HG02798 (cell line): ENCODE results near the gene GNG4.
"Not testable (repeated sequence)": the region's sequence is repeated elsewhere in the genome, so short reads cannot be mapped to it uniquely, and the experiment has no call there.

Experiments
- ATAC-seq: cut with Tn5 transposase; IDR thresholded peaks from one replicate; pipeline ENCODE4 v1.9.1; 2021; ENCODE audit warnings: mild to moderate bottlenecking; ENCODE audit not compliant: unreplicated experiment, poor library complexity

Gene GNG4

DNA sequence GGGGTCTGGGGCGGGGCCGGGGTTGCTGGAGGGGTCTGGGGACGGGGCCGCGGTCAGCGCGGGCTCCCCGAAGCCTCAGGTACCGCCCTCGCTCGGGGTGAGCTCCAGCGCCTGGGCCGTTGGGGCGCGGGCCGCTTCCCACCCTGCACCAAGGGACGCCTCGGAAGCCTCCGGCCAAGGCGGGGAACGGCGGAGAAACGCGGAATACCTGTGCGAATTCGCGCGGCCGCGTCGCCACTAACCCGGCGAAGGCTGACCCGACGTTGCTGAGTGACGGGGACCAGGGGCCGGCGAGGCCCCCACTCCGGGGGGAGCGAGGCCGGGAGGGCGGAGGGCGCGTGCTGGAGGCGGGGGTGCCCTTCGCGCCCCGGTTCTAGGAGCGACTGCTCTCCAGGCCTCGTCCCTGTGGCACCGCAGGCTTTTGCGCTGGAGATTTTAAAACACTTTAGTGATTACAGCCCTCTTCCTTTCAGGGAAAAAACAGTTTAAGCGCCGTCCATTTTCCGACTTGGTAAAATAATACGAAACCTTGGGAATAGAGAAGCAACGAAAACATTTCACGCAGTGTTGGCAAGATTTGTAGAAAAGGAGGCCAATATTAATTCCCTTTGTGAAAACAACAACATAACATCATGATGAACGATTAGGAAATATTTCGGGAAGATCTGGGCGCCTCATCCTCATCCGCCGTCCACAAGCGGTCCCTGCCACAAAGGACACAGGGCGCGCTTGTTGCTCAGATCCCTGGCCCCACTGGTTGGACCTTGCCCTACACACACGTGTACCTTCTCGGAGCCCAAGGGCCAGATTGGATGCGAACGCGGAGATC, 971 bp upstream of the GNG4 start:
- no peak for ATAC-seq

DNA sequence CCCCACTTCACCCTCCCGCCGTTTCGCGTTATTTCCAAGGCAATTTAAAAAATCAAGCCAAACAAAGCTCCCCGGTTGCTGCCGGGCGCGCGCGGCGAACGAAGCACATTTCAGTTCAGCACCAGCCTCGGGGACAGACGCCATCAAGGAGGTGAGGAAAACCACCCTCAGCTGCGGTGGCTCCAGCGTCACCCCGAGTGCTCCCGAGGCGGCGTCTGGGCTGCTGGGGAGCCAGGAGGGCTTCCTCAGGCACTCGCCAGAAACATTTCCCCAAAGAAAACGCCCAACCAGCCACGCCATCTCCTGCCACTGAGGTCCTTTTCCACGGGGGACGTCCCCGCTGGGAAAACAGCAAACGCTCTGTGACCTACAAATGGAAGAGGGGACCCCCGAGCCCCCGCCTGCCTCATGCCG, 623 bp downstream of the GNG4 start:
- ATAC-seq: peak; percentile 63

DNA sequence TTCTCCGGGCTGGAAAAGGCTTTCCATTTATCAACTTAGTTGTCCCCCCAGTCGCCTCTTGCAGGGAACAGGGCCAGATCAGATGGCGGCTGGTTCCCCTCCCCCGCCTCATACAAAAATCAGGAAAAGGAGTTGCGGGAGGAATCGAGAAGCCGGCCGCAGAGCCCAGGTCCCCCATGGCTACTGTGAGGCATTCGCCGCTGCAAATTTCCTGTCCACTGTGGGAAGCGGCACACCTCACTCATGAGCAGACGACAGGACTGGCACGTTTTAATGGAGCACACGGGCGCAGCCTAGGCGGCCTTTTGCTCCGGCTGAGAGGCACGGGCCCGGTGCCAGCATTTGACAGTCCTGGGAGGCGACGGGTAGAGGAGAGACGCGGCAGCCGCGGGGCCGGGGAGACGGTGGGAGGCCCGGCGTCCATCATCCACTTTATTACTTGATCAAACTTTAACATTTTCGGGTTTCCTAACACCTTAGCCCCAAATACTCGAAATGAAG, 1.1 kb downstream of the GNG4 start:
- ATAC-seq: no peak

DNA sequence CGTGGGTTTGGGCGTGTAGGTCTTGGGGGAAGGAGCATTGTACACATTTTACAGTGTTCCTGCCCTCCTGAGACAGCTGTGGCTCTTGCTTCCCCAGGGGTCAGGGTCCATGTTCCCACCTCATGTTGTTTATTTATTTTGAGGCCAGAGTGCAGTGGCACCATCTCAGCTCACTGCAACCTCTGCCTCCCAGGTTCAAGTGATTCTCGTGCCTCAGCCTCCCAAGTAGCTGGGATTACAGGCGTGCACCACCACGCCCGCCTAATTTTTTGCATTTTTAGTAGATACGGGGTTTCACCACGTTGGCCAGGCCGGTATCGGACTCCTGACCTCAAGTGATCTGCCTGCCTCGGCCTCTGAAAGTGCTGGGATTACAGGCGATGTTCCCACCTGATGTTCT, 2.0 kb downstream of the GNG4 start:
- not testable (repeated sequence) for ATAC-seq

DNA sequence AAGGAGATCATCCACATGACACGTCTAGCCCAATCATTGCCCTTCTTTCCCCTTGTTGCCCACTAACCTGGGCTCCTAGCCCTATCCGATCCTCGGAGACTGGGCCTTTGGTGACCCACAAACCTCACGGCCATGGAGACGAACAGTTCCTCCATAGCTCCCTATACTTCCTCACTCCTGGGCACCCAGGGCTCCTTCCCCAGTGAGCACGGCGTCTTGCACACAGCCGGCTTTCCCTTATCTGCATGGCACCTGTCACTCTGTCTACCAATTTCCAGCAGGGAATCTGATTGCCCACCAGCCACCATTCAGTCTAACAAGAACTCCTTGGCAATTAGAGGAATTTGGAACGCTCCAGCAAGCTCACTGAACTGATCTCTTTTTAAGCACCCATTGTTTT, 3.1 kb downstream of the GNG4 start:
- ATAC-seq: no peak

DNA sequence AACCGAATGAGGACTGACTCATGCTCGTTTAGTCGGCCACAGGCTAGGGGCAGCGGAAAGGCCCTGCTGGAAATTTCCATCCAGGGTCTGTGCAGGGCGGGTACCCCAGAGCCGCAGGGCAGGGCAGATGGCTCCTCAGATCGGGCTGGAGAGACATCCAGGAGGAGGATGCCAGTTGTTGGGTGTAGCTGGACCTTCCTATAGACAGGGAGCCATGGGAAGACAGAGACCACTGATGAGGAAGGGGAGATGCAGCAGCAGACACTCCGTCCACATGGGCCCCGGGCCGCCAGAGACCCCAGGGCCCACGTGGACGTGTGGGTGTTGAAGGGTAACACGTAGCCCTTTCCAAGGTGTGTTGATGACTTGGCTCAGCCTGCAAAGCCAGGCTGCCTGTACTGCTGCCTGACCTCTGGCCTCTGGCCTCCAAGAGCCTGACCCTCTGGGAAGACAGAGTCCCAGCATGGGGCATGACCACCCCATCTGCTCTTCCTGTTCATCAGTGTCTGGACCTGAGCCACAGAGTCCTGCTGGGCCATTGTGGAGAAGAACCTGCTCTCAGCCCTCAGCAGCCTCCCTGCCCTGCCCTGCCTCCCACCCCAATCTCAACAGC, 4.8 kb downstream of the GNG4 start:
- ATAC-seq: no peak

DNA sequence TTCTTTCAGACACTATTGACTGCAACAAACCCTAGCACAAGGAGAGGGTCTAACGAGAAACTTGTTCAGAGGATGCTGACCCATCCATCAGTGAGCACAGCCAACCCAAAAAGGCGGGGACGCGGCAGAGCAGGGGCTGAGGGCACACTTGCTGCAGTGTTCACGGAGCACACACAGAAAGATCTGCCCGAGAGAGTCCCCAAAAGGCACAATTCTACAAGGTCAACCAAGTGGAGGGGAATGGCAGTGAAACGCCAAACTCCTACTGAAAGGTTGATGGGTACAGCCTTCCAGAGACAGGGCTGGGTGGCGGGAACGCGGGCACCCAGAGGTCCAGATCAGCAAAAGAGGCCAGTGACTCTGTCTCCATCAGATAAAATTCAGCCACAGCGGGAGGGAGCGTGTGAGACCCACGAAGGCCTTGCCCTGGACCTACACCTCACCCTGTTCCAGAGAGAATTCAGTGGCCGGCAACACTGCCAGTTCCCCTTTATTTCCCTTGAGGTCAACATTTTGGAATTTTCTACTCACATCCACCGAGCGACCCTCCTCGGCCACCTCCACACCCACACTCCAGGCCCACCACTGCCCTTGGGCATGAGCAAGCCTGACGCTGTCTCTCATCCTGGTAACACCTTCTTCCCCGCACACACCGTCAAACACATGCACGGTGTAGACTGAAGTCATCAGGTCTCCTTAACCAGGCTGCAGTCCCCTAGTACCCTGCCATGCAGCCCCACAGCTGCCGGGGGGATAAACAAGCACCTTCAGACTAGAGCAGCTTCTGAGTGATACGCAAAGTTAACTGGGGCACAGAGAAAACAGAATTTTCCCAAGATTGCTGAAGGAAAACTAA, 5.5 kb downstream of the GNG4 start:
- ATAC-seq: no peak

DNA sequence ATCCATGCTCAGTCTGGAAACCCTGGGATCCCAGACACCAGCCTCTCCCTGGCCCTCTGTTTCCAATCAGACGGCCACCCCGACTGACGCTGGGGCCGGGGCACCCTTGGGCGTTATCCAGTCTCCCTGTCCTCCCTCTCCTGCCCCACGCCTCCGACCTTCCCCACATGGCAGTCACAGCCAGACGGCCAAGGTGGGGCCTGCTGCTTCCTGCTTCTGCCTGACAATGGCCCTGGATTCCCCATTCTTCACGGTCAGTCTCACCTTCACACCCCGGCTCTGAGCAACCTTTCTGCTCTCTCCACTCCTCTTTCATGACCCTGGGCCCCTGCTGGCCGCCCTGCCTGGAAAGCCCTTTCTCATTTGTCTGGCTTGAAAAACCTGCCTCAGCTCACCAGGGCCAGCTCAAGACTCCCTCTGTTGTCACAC, 6.6 kb downstream of the GNG4 start:
- ATAC-seq: no peak

DNA sequence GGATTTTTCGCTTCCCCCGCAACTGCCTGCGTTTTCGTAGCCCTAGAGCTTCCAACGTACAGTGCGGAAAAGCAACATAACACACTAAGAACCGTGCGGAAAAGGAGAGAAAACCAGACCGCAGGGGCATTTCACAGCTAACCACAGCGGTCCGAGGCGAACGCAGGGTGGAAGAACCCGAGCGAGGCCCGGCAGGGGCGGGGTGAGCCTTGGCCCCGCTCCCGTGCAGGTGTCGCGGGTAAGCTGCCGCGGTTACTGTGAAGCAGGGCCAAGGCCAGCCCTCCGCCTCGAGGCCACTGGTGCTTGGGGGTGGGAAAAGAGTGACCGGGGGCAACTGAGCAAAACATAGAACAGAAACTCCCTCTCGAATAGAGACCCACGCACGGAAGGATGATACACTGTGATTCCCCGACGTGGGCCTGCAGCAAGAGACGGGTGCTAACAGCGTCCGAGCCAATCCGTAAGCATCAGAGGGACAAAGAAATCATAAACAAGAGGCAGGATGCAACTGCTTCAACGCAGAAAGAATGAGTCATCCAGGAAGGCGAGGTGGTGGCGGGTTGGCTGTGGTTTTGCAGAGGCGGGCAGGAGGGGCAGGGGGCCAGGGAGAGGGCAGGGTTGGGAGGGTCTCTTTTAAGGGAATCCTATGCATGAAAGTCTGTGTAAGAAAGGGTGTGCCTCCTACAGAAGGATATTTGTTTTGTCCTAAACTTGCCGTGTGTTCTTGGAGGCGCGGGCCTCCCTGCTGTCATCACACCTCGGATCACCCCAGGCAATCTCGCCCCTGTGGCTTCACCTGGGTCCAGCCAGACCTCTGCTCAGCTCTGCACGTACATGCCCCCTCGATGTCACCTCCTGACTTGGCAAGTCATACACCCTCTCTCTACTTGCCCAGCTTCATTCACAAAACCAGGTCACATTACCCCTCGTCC, 7.3 kb downstream of the GNG4 start:
- ATAC-seq: peak; percentile 61

DNA sequence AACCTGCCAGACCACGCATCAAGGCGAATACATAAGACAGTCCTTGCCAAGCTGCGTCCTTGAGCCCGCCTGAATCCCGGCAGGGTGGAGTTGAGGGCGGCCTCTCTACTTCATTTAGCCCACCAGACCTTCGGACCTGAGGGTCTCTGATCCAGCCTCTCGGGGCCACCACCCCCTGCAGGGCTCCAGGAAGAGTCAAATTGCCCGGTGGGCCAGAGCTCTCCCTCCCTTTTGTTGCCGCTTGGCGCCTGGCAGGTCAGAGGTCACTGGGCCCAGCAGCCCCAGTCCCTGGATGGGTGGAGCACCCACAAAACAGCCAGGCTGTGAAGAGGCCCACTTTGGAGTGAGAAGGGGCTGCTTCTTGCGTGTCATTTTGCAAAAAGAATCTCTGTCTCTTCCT, 9.0 kb downstream of the GNG4 start:
- ATAC-seq: no peak

DNA sequence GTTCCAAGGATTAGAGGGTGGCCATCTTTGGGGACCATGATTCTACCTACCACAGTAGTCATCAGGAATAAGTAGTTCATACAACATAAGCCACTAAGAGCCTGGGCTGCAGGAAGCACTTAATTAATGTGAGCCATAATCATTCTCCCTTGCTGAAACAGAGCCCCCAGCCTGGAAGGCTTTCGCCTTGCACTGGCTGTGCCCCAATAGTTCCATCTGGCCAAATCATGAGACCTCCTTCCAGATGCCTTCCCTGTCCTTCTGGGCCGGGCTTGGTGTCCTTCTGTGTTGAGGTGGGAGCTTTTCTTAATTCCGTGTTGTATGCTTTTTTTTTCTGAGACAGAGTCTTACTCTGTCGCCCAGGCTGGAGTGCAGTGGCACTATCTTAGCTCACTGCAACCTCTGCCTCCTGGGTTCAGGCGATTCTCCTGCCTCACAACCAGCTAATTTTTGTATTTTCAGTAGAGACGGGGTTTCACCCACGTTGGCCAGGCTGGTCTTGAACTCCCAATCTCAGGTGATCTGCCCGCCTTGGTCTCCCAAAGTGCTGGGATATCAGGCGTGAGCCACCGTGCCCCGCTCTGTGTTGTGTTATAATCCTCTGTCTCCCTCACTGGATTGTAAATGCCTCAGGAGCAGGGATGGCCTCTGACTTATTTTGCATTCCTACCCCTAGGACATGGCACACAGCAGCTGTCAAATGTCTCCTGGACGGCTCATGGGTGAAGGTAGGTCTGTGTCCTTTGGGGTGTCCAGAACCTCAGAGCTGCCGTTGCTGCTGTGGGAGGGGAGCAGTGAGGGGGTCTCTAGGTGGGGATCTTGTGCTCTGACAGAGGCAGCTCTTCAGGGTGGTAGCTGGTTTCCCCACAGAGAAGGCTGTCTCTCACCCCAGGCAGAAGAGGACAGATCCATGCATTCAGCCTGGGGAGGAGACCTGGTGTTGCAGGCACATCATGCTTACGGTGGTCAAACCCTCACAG, 10.1 kb downstream of the GNG4 start:
- no peak for ATAC-seq

DNA sequence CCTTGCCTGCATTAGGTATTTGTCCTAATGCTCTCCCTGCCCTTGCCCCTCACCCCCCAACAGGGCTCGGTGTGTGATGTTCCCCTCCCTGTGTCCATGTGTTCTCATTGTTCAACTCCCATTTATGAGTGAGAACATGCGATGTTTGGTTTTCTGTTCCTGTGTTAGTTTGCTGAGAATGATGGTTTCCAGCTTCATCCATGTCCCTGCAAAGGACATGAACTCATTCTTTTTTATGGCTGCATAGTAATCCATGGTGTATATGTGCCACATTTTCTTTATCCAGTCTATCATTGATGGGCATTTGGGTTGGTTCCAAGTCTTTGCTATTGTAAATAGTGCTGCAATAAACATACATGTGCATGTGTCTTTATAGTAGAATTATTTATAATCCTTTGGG, 11.0 kb downstream of the GNG4 start:
- not testable (repeated sequence) for ATAC-seq

DNA sequence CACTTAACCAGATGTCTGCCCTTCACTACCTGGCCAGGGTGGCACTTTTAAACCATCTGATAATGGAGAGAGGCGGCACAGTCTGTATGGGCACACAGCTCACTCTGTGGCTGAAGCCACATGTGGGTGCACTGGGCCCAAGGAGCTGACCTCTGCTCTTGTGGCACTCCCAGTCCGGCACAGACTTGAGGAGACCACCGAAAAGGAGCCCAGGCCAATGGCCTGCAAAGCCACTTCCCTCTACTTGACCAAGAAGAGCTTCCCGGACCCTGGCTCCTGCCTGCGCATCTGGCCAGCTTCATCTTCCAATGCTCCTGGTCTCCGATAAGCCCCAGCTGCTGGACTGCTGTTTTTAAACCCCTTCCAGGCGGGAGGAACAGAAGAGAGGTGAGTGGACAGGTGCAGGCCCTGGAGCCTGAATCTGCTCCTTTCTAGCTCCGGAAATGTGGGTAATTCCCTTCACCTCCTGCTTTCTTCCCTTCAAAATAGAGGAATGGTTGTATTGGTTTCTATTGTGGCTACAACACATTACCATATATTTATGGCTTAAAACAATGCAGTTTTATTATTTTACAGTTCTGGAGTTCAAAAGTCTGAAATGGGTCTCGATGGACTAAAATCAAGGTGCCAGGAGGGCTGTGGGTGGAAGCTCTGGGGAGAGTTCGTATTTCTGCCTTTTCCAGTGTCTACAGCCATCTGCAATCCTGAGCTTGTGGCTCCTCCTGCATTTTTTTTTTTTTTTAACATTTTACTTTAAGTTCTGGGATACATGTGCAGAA, 11.6 kb downstream of the GNG4 start:
- no peak for ATAC-seq

DNA sequence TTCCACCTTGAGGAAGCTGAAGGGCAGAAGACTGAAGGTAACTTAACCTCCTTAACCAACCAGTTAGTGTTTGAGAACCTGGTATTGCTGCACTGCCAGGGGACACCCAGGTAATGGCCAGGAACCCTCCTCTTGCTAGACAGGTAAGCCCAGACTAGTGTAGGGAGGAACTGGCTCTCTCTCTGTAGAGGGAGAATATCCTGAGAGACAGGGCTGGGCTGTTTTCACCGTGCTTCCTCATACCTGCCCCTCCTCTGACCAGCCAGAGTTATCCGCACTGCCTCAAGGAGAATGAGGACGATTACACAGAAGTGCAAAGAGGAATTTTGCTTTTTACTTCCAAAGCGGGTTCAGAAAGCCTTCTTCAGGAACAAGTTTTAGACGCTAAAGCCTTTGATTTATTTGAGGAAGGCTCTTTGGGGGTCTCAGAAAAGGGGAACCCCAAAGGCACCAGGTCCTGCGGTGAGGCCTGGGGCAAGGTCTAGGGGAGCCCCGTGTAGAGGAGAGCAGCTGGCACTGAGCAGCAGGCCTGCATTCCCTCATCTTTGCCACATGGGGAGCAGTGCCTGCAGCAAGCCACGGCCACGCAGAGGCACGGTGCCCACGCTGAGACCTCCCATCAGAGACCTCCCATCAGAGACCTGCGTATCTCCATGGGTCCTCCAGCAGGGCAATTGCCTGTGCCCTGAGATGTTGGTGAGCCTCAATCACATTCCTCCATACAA, 13.5 kb downstream of the GNG4 start:
- no peak for ATAC-seq

DNA sequence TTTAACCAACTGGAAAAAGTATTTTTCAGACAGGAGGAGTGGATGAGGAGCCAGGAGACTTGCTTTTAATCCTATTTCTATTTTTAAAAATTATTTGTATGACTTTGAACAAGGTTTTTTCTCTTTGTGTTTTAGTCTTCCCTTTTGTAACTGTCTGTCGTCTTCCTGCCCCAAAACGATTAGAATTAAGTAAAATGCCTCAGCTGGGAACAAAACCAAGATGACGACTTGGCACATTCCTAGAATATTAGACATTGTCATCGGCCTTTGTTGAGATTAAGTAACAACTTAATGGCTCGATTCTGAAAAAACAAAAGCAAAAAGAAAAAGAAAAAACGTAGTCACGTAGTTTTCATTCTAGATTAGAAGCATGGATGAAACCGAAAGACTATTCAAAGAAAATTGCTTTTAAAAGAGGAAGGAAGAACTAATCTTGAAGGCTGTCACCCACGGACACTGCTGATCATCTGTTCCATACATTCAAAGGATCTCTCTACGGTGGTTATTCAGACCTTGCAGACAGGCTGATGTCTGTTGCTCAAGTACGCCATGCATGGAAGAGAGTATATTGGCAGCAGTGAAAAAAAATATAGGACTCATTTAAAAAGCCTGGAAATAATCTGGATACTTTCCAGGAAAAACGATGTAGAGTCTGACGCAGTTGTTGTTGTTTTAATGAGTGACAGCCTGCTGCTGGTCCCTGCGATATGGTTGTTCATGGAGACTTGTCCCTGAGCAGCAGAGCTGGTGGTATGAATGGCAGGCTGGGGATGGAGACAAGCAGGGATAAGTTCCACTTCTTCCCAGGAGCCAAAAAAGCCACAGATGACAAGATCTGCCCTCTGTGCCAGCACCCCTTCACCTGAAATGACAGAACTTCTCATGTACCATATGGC, 16.8 kb downstream of the GNG4 start:
- peak; percentile 89 for ATAC-seq

DNA sequence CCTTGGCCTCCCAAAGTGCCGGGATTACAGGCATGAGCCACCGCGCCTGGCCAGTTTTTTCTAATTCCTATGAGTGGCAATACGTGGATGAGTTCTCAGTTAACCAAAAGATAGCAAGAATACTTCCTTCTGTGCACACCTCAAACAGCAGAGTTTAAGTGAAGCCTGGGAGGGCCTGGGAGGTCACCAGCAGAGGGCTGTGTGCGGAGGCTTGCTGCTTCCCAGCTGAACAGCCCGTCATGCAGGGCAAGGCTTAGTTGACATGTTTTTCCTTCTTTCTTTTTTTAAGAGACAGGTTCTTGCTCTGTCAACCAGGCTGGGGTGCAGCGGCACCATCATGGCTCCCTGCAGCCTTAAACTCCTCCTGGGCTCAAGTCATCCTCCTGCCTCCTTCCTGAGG, 17.8 kb downstream of the GNG4 start:
- ATAC-seq: no peak
